GM12878 (cell line): ENCODE data around the gene MEIOB. TPM values are rescaled to one million over a fixed set of nuclear protein-coding genes. Genes with fewer than 3 reads are reported as not detected.
A peak's percentile ranks its signal among the peaks of the same experiment; 100 is the strongest.

ENCODE experiments used
- ATAC-seq: fragments of 200-7000 bp; cut with Tn5 transposase; 3 replicates; pipeline ENCODE4 v1.9.1; 2020; ENCODE audit warnings: mild to moderate bottlenecking, moderate library complexity
- BruUV-seq: library from RNA; stranded (reverse); fragments of 400-500 nt; replicated peaks from 2 replicates; lab custom pipeline; 2021; lab: Mats Ljungman, UMichigan
- CTCF ChIA-PET: fragments of 300-600 bp; sonication (Branson Sonifier 250); formaldehyde crosslinking; extraction: SDS; loops from one replicate; lab custom pipeline; 2021; ENCODE audit warnings: inconsistent platforms; lab: Yijun Ruan, JAX
- POLR2A ChIA-PET: fragments of 350-600 bp; formaldehyde crosslinking; extraction: SDS; loops from one replicate; lab custom pipeline; 2021; ENCODE audit warnings: inconsistent platforms; lab: Charles Lee
- RAD21 ChIA-PET: fragments of 300-600 bp; sonication (Branson Sonifier 250); formaldehyde crosslinking; loops from one replicate; lab custom pipeline; 2023; ENCODE audit warnings: antibody characterized with exemption; ENCODE audit not compliant: unreplicated experiment; lab: Charles Lee
- SMC1A ChIA-PET: fragments of 300-600 bp; sonication (Branson Sonifier 250); formaldehyde crosslinking; loops from one replicate; lab custom pipeline; 2023; ENCODE audit not compliant: unreplicated experiment, uncharacterized antibody; lab: Charles Lee
- DNase-seq: peaks from one replicate; pipeline ENCODE4 v3.0.0-alpha.2; 2011; ENCODE audit warnings: low read depth, low spot score
- FAIRE-seq: peaks from 3 replicates; lab custom pipeline; 2011; peaks lifted over from hg19 to GRCh38; lab: Jason Lieb, UNC
- H2AFZ ChIP-seq: 2 replicates; pipeline ENCODE4 v1.6.0; 2011; ENCODE audit warnings: low read depth, low read length, control low read depth; ENCODE audit not compliant: control insufficient read depth
- H3K27ac ChIP-seq: 2 replicates; pipeline ENCODE4 v1.5.1; 2011; ENCODE audit warnings: control low read depth; ENCODE audit not compliant: control insufficient read depth, insufficient read depth
- H3K27me3 ChIP-seq, 2 experiments: replicated peaks in 1 of 2; 2 replicates each; pipeline versions ENCODE4 v1.6.0 to v1.6.1; 2011; ENCODE audit warnings: low read length in 1 of 2; ENCODE audit not compliant: control insufficient read depth in 2 of 2, insufficient read depth in 2 of 2
- H3K36me3 ChIP-seq, 2 experiments: 2 replicates each; pipeline ENCODE4 v1.5.1; 2011; ENCODE audit warnings: low read length in 1 of 2; ENCODE audit not compliant: control insufficient read depth in 2 of 2, insufficient read depth in 2 of 2
- H3K4me1 ChIP-seq: 2 replicates; pipeline ENCODE4 v1.6.1; 2011; ENCODE audit warnings: mild to moderate bottlenecking, low read length, moderate library complexity, mixed read lengths; ENCODE audit not compliant: control insufficient read depth, insufficient read depth
- H3K4me2 ChIP-seq: 2 replicates; pipeline ENCODE4 v1.6.0; 2011; ENCODE audit warnings: control low read depth; ENCODE audit not compliant: control insufficient read depth, insufficient read depth
- H3K4me3 ChIP-seq: fragments of 200-600 bp; sonication (generic); 2 replicates; pipeline ENCODE4 v1.5.1; 2016
- H3K79me2 ChIP-seq: 2 replicates; pipeline ENCODE4 v1.6.0; 2011; ENCODE audit warnings: low read length; ENCODE audit not compliant: control insufficient read depth, insufficient read depth
- H3K9ac ChIP-seq: 2 replicates; pipeline ENCODE4 v1.8.0; 2011; ENCODE audit warnings: low read length, control low read depth, mixed read lengths; ENCODE audit not compliant: control insufficient read depth, insufficient read depth
- H3K9me3 ChIP-seq: replicated peaks from 3 replicates; pipeline ENCODE4 v1.5.1; 2011; ENCODE audit warnings: mild to moderate bottlenecking, low read length; ENCODE audit not compliant: control insufficient read depth, insufficient read depth
- H4K20me1 ChIP-seq: 2 replicates; pipeline ENCODE4 v1.6.0; 2011; ENCODE audit not compliant: control insufficient read depth, insufficient read depth
- ESRRA ChIP-seq: IDR thresholded peaks from 2 replicates; pipeline ENCODE4 v1.6.1; 2012; ENCODE audit warnings: mild to moderate bottlenecking, low read length, improper control_type of control experiment
- NKRF ChIP-seq: fragments of 450-650 bp; conservative IDR thresholded peaks from 2 replicates; pipeline ENCODE4 v1.6.1; 2017; ENCODE audit warnings: mild to moderate bottlenecking, moderate library complexity
- POLR2A ChIP-seq: IDR thresholded peaks from 2 replicates; pipeline ENCODE4 v1.6.1; 2011; ENCODE audit warnings: low read depth, mild to moderate bottlenecking, low read length
- WGBS: methylation state at CpG from one replicate; pipeline ENCODE4 v1.1.6; 2016; ENCODE audit warnings: low lambda C conversion rate; ENCODE audit not compliant: insufficient replicate concordance, insufficient coverage; ENCODE audit errors: missing lambda C conversion rate; 5-methylcytosine and 5-hydroxymethylcytosine counted together
- in situ Hi-C: fragments of 300-500 bp; cut with MboI; formaldehyde crosslinking; loops from 9 replicates; pipeline ENCODE4 v1.14.3; 2018; ENCODE audit warnings: mixed read lengths
- intact Hi-C: fragments of 100-400 bp; cut with micrococcal nuclease; formaldehyde crosslinking; loops from one replicate; pipeline ENCODE4 v1.14.2; 2022; ENCODE audit not compliant: unreplicated experiment
- polyA plus RNA-seq, 11 experiments: library from polyadenylated mRNA; depleted of rRNA in 4 of 11; unstranded in 6 of 11; stranded (reverse) in 5 of 11; fragments of >200 nt; fragmentation: Nextera tagmentation in 4 of 11; fragmentation: Illumina TruSeq in 1 of 11; extraction: Ambion mirVana in 4 of 11; extraction: Trizol in 1 of 11; gene quantifications; 1 replicate in 1 of 11; 2 replicates in 10 of 11; pipeline versions ENCODE4 v1.2.1 to v1.2.3, GENCODE V29; 2011 to 2016; ENCODE audit warnings: inconsistent platforms in 2 of 11, missing spikeins in 2 of 11, low read depth in 1 of 11
- total RNA-seq, 4 experiments: library from RNA; depleted of rRNA in 3 of 4; stranded (reverse); fragments of >200 nt in 3 of 4; fragmentation: Illumina TruSeq in 1 of 4; extraction: Trizol in 1 of 4; gene quantifications; 2 replicates each; pipeline versions ENCODE4 v1.2.1 to v1.2.3, GENCODE V29; 2013 to 2021

The MEIOB gene
- total and polyA plus RNA-seq, 10 of the 15 experiments (the other 5 are each of a cell fraction or from before 2014, with no cell fraction given) = 0.04 to 0.26 (median 0.09) TPM; not detected in 5

- TF ChIP-seq NKRF = no peak
Measured at GRCh38 chr16:1792836-1793577, 79.0 kb downstream of the MEIOB start (continued).

DNA sequence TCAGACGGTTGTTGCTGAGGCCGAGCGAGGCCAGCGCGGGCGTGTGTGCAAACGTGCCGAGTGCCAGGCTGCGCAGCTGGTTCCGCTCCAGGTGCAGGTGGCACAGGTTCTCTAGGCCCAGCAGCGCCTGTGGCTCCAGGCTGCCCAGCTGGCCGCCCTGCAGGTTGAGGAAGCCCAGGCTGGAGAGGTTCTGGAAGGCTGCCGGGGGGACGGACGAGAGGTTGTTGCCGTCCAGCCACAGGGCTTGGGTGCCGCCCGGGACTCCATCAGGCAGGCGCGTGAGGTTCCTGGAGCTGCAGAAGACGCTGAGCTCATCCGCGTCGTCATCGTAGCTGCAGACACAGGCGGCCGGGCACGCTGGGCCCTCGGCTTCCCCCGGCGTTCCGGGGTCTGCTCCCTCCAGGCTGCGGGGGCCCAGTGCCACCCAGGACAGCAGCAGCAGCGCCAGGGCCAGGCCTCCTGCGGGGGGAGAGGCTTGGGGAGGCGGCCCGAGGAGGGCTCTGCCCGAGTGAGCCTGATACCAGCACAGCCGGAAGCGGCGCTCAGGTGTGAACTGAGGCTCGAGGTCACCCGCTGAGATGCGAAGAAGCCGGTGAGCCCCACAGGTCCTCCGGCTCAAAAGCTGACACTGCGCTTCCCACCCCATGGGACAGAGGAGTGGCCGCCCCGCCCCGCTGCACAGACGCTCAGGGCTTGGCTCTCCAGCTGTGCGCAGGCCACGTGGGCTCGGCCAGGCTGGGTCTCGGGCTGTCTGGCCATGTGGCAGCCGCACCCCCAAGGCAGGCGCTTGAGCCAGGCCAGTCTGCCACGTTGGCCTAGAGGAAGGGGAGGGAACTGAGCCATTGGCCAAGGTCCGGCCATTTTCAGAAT is 79.8 kb downstream of the MEIOB start:
- in situ Hi-C loops = no loop called here
- H3K4me2 ChIP-seq = no peak overlapping the region
- FAIRE-seq = no peak
- ChIA-PET CTCF (no interaction called here), POLR2A (interaction anchor here (1.0 kb wide), 1 partner anchor 14 kb away, joined by 4 read pairs; no protein-coding TSS in a partner anchor)
- no peaks in the 10 kb centered on the region for H4K20me1 ChIP-seq
- TF ChIP-seq POLR2A (peak; percentile 38; the same call in 1 of the 2 replicates), ESRRA (no peak)
- TF ChIP-seq, all 136 proteins: peak for 1
- Histone ChIP-seq H3K4me1 (no peaks in the 10 kb centered on the region), H3K36me3 (peaks cover 0 to 9% of the 10 kb centered on the region in 2 experiments; a peak in 3 of 4 replicates), H3K9ac (no peak overlapping the region), H3K4me3 (no peak overlapping the region), H3K9me3 (no peaks in the 10 kb centered on the region), H3K27me3 (no peaks in the 10 kb centered on the region), H3K27ac (no peak overlapping the region), H2AFZ (no peak overlapping the region), H3K79me2 (no peaks in the 10 kb centered on the region; the same call in 1 of the 2 replicates)
- BruUV-seq = no TSS peak
- ATAC-seq (no peak), DNase-seq (no peak)
- ChIA-PET RAD21 (no interaction called here), SMC1A (no interaction called here)
- 94% methylated on average over 42 of the region's 59 CpGs for WGBS
- intact Hi-C loops = no loop called here
